HG03558 (cell line): ENCODE data around the gene NTMT1.

Experiments used
- ATAC-seq: cut with Tn5 transposase; IDR thresholded peaks from one replicate; pipeline ENCODE4 v1.9.1; 2021; ENCODE audit warnings: moderate number of reproducible peaks; ENCODE audit not compliant: unreplicated experiment; ENCODE audit errors: extremely low read depth

Gene NTMT1

DNA sequence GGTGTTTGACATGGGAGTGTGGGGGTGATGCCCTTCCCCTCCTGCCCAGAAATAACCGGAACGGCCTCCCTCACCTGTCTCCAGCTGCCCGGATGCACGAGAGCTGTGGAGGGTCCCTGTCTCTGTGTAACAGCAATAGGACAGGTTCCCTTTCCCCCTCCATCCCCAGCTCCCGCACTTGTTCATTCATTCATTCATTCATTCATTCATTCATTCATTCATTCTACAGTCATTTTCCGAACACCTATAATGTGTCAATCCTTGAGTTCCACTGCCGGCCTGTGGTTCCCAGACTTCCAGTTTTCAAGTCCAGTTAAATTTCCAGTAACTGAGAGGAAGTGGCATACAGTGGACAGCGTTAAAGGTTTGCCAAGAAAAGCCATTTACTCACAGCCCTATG is 46.7 kb downstream of the NTMT1 start:
- ATAC-seq: no peak

- ATAC-seq: no peak
These were observed 47.6 kb downstream of the NTMT1 start for GRCh38 chr9:129673602-129674001.

DNA sequence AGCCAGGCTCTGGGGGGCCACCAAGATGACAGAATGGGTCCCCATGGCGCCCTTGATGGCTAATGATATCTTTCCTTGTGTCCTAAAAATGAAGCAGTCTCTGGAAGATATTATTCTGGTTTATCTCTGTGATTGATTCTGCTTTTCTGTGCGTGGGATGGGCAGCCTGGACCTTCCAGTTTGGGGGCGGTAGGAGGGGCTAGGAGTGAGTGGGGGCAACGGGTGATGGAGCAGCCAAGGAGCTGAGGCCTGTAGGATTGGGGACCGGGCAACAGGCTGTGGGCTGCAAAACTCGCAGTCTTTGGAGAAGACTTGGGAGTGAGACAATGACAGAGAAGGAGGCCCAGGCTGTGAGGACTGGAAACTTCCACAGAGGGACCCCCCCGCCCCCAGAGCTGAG is 48.3 kb downstream of the NTMT1 start:
- no peak for ATAC-seq

DNA sequence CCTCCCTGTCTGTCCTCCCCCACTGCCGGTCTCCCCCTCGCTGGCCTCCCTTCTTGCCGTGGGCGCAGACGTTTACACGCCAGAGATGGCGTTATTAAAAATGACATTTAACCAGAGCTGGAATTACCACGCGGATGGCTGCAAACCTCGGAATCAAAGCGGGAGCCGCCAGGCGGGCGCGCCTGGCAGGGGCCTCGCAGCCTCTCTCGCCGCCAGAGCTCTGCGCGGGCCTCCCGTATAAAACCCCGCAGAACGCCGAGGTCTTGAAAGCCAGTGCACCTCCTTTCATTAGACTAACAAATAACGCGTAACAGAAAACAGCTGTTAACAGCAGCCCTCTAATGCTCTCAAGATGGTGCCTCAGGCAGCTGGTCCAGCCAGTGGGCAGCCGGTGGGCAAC is 49.7 kb downstream of the NTMT1 start:
- ATAC-seq: no peak

- ATAC-seq: no peak
These were observed 50.3 kb downstream of the NTMT1 start for GRCh38 chr9:129676287-129676686.

DNA sequence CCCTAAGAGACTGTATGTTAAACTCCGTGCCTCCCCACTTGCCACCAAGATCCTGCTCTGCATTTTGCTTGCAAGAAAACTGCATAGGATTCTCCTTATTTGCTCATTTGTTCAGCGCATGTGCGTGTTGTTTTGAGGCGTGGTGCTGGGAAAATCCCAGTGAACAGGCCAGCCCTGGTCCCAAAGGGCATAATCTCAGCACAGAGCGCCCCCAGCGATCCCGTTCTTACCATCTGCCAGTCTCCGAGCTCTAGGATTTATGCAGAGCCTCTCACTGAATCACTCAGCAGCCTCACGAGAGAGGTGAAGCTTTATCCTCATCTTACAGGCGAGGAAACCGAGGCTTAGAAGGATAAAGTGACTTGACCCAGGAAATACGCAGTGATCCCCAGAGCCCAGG is 51.0 kb downstream of the NTMT1 start:
- no peak for ATAC-seq

DNA sequence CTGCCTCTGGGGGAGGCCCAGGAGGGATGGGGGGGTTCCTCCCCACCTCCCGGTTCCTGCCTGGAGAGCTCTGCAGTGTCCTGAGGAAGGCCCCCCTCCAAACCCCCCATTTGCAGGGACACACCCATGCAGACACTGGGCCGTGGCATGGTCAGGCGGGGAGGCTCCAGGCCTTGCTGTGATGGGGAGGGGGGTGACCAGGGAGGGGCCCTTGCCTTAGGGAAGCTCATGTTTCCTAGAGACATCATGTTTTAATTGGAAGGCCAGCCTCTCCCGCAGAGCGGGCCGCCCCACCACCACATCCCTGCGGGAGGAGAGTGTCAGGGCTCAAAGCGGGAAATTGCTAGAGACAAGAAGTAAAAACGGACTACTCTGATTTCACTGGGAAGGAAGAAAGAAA is 51.5 kb downstream of the NTMT1 start:
- ATAC-seq: no peak

GRCh38 chr9:129678844-129679243 is 52.9 kb downstream of the NTMT1 start:
- no peak for ATAC-seq

DNA sequence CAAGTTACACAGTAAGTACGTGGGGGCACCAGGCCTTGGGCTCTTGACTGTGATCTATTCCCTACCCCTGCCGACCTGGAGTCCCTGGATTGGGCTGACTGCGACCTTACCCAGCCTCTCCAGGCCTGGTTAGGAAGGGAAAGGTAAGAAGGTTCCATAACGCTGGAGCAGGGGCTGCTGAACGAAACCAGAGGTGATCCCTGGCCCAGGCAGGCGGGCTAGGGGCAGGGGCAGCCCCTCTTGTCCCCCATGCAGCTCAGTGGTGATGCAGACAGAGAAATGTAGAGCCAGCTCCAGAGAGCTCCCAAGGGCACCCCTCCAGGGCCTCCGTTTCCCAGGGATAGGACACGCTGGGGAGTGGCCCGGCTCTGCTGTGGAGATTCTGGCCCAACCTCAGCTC is 53.6 kb downstream of the NTMT1 start:
- no peak for ATAC-seq

- no peak for ATAC-seq
These were observed 56.0 kb downstream of the NTMT1 start for GRCh38 chr9:129681924-129682323.

DNA sequence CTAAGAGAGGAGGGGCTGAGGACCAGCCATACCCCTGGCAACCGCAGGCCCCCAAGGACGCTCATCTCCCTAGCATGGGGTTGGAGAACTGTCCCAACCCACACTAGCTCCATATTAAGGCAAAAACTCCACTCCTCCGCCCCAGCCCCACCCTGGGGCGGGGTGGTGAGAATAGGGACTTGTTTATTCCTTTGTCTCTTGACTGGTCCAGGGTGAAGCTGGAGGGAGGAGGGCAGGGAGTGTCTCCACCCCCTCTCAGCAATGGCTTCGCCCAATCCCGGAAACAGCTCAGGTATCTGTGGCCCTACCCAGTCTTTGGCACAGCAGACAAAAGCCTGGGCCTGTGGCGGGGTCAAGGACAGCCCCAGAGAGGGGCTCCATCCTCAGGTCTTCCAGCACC is 56.4 kb downstream of the NTMT1 start:
- no peak for ATAC-seq

DNA sequence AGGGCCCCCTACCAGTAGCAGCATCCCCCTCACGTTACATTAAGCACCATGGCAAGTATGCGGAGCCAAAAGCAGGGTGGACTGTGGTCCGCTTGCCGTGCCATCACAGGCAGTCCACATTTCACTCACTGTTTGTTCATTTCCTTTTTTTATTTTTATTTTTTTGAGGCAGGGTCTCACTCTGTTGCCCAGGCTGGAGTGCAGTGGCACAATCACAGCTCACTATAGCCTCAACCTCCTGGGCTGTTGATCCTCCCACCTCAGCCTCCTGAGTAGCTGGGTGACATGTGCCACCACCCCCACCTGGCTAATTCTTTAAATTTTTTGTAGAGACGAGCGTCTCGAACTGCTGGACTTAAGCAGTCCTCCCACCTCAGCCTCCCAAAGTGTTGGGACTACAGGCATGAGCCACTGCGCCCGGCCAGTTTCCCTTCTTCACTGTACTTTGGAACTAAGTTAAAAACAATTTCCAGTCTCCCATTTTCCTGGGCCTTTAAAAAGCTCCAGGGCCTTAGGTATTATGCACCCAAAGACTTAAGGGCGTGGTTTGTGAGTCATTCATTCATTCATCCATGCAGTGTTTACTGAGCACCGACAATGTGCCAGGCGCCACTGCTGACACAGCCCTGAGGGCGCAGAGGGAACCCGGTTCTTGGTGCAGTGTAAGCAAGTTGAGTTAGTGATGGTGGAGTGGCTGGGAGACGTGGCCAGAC is 59.4 kb downstream of the NTMT1 start:
- ATAC-seq: no peak
